Measurements from ENCODE around the gene SLC2A13.
A peak's percentile ranks its signal among the peaks of the same experiment; 100 is the strongest.
"Not testable (repeated sequence)": the region's sequence is repeated elsewhere in the genome, so short reads cannot be mapped to it uniquely, and the experiment has no call there.

The SLC2A13 gene

DNA sequence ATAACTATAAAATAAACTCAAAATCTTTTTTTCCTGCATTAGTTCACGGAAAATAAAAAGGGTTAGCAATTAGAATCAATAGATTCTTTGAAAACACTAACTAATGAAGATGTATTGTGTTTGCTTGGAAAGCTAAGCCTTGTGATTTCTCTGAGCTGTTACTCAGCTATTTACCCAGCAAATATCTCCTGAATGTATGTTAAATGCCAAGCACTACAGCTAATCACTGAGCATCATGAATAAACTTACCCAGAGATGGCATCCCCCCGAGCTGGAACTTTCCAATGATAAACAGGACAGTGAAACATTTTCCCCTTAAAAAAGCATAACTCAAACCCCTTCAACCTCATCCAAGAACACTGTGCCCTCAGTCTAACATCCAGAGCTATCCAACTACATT is 71.2 kb downstream of the SLC2A13 start:
- DNase-seq: peak; percentile 27

DNA sequence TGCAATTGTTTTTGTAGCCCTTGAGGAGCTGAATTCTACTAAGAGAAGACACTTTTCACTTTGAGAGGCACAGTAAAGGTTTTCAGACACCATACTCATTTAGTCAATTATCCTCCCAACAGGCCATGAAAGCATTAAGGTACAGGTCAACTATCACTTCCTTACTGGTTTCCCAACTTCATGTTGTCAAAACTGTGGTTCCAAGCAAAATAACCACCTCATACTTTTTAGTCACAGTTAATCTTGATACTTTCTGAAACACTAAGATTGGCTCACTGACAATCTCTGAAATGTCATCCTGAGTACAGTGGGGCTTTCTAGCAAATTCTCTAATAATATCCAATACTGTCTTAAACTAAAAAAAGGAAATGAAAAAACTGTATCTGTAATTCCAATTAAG is 71.7 kb downstream of the SLC2A13 start:
- DNase-seq: no peak

DNA sequence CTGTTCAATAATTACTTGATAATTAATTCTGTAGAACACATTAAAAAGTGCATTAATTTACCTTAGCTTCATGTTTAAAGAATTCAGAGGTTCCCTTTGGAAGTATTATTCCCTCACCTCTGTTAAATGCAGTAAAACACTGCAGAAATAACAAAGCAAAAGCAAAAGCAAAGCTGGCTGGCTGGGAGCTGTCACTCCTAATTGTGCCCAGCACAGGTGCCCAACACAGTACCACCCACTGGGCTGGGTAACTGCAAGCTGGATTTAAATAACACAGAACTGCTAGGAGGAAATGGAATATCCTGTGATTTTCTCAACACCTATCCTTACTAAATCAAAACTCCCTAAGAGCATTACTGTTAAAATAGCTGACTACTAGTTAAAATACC is 72.6 kb downstream of the SLC2A13 start:
- no peak for DNase-seq

DNA sequence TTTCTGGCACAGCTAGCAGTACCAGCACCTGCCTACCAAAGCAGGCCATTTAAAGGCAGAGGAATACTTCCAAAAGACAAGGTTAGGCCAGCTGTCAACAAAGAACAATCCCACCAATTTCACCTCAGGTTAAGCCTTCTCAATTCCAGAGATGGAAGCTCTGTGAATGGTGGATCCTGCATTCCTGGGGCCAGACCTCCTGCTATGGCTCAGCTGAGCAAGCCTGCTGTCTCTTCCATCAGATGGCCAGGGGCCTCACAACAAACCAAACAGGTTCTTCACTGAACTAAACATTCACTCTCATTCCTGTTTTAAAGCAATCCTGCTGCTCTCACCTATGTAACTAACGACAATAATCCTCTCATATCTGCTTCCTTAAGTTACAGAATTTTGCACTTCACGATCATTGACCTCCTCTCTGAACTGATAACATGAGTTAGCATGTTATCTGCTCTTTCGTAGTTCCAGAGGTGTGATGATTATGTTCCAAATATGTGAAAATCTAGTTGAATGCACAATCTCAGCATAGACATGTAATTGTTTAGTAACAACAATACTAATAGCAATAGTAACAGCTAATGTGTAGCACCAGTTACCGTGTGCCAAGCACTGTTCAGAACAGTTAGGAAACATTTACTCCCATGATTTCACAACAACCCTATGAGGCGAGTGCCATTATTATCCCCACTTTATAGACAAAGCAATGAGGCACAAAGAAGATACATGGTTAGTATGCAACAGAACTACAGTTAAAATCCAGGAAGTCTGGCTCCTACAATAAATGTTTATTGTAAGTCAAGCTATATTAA is 73.2 kb downstream of the SLC2A13 start:
- no peak for DNase-seq

DNA sequence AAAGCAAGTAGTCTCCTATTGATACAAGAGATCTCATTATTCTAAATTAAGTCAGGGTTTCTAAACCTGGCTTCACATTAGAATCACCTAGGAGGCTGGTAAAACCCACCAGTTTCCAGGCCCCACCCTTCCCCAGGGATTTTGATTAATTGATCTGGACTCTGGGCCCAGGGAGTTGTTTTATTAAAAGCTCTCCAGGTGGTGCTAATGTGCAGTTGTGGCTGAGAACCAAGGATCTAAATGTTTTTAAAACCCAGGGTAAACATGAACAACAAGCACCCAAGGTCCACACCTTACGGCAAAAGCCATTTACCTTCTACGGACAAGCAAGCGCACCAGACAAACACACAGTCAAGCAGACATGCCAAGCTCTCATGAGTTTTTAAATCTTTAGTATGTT is 73.9 kb downstream of the SLC2A13 start:
- no peak for DNase-seq

DNA sequence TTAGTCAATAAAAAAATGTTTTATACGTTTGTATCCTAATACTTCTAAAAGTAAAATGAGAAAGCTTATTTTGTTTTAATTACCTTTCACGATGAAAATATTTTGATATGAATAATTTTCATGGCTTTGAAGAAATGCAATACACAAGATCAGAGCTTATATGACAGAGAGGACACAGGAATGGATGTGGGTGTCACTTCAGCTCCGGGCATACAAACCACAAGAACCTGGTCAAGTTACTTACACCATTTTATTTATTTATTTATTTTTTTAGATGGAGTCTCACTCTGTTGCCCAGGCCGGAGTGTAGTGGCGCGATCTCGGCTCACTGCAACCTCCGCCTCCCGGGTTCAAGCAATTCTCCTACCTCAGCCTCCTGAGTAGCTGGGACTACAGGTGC is 74.9 kb downstream of the SLC2A13 start:
- not testable (repeated sequence) for DNase-seq

DNA sequence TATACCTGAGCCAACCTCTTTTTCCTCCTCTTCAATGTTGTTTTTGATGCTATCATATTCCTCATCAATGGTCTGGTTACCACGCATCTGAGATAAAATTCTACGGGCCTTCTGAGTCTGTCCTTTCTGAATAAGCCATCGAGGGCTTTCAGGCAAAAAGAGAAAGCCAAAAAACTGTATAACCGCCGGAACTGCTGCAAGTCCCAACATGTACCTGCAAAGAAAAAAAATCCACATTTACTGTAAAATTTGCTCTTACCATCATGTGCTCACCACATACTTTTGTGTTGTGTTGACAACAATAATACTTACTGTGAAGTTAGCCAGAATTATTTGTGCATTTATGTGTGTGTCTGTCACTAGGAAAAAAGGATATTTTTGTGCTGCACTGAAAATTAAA is 77.6 kb downstream of the SLC2A13 start:
- no peak for DNase-seq

DNA sequence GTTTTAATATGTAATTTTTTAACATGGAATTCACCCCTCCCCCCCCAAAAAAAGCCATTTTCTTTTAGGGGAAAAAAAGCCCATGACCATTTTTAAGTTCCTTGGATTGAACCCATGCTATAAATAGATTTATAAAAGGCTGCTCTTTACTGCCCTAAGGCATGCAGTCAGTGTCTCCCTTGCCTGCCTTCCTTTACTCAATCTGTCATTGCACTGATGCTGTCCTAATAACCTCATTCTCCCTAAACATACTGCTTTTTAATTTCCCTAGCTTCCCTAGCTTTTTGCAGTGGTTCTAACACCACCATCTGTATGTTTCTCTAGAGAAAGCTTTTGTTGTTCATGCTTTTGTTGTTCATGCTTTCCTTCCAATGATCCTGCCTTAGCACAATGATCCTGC is 83.0 kb downstream of the SLC2A13 start:
- DNase-seq: no peak

DNA sequence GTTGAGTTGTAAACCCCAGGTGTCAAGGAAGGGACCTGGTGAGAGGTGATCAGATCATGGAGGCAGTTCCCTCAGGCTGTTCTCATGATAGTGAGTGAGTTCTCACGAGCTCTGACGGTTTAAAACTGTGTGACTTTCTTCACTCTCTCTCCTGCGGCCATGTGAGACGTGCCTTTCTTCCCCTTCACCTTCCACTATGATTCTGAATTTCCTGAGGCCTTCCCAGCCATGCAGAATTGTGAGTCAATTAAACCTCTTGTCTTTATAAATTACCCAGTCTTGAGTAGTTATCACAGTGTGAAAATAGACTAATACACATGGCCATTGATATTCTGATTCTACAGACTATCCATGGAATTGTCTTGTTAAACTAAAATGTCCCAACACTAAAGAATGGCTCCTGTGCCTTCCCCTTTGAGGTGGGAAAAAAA is 85.6 kb downstream of the SLC2A13 start:
- DNase-seq: no peak

DNA sequence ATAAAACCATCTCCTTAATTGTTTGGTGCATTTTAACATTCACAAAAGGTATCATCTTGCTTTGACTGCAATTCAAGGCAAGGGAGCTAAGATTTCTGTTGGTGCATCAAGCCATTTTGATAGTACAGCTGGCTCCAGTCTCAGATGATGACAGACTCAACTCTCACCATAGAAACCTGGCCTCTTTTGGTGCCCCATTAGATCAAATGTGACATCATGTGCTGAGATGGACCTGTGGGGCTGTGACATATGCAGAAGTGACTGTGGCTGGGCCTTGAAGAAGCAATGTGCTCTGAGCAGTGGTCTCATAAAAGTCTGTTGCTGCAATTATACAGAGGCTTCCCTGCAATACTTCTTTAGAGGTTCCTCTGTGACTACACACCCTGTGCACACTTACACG is 88.4 kb downstream of the SLC2A13 start:
- no peak for DNase-seq

DNA sequence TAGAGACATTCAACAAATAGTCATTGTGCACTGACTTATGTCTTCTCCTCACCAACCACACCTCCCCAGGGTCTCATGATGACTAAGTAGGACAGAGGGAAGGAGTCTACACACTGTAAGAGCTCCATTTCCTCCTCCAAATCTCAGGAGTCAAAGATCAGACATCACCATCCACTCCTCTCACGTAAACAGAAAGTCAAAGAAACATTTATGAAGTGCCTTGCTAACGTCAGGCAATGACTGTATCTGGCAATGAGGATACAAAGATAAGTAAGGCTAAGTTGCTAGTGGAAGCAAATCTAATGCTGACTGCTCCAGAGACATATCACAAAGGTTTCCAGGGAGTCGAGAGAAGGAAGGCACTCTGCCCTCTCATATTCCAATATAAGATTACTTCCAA is 88.9 kb downstream of the SLC2A13 start:
- peak; percentile 51 for DNase-seq

DNA sequence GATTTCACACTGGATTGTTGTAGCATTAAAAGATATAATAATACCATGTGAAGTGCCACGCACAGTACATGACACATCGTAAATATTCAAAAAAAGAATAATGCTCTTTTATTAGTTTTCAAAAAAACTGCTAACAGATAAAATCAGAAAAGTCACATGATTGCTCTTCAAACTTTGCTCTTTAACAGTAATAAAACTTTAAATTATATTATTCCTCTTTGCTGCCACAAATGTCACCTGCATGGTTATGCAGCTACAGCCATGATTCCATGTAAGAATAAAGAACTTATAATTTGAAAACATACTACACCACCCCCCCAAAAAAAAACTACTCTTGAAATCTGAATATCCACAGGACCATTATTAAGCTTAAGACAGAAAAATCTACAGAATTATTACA is 90.0 kb downstream of the SLC2A13 start:
- DNase-seq: no peak

DNA sequence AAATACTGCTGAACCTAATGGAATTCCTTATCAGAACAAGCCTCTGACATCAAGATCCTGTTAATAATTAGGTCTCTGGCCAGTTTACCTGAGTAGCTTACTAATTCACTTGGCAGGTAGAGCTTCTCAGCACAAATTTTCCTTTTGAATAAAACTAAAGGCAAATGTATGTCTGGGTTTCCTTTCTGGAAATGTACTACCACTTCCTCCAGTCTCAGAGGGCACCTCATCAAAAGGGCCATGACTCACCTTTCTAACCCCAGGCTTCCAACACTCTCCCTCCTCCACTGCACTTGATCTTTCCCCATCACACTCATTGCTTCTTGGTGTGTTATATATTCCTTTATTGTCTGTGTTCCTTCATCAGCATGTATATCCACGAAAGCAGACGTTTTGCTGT is 90.5 kb downstream of the SLC2A13 start:
- no peak for DNase-seq

DNA sequence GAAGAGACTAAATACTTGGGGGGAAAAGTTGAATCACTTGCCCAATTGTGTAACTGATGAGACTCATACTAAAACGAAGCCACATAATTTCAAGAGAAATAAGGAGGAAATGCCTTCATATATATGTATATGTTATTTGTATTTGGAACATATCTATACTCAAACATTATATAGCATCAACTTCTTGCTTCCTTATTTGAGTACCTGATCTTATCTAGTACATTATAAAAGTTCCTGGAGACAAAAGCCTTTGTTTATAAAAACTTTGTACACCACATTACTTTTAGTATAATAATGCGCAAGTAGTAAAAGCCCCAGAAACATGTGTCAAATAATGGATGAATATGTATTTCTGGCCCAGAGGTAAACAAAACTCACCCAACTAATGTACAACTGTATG is 92.0 kb downstream of the SLC2A13 start:
- DNase-seq: no peak

DNA sequence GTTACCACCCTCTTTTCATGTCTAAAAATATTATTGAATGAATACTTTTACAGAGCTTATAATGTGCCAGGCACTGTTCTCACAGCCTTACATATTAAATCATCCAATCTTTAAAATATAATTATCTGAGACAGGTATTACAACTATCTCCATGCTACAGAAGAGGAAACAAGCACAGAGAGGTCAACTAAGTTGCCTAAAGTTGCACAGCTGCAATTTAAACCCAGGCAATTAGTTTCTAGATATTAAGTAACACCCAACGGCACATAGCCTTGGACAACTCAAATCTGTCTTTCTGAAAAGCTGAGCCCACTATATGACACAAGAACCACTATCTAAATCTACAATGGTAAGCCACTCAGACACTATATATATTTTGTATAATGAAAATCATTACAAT is 92.6 kb downstream of the SLC2A13 start:
- no peak for DNase-seq

DNA sequence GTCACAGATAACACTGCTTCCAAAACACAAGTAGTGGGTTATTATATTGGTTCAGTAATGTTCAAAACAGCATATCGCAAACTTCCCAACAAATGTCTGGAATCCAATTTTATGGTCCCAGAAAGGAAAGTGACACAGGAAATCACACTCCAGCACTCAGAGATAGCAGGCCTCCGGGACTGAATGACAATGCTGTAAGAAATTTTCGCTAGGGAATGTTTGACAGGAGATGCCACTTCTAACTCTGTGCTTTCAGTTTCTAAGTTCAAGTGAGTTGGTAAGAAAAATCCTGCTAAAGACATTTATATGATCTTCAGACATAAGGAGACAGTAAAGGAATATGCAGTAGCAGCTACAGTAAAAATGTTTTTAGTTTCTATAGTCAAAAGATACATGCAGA is 93.2 kb downstream of the SLC2A13 start:
- DNase-seq: no peak

DNA sequence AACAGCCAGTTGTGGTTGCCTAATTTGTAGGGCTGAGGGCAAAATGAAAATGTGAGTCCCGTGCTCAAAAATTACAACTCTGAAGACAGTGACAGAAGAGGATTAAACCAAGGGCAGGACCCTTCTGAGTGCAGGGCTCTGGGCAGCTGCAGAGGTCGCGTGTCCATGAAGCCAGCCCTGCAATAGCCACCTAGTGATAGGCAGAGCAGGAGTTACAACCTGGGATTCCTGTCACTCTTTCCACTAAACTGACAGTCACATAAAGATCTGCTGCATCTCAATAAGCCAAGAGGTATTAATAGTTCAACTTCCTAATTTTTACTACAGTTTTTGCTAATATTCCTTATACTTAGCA is 94.1 kb downstream of the SLC2A13 start:
- DNase-seq: no peak

DNA sequence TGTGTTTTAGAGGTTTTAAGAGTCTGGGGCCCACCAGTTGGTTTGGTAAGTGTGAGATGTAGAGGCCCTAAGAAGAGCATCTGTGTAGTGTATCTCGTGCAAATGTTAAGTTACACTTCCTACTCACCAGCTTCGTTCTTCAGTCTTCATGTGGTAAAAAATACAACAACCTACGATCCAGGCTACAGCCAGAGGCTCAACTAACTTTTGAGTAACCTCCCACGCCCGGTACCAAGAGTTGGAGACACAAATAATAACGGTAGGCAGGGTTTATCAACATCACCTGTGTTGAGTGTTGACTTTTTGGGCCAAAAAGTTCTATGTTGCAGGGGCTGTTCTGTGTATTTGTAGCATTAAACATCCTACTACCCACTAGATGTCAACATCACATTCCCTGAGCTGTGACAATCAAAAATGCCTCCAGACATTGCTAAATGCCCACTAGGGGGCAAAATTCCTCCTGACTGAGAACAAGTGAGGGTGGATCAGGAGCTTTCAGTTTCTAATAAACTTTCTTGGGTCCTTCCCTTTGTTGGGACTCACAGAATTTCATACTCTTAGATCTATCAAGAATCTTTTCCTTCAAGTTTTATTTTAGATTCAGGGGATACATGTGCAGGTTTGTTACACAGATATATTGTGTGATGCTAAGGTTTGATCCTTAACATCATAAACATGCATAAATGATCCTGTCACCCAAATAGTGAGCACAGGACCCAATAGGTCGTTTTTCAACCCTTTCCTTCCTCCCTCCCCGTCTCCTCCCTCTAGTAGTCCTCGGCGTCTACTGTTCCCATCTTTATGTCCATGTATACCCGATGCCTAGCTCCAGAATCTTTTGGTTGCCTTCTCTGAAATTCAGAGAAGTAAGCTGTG is 94.7 kb downstream of the SLC2A13 start:
- peak; percentile 67 for DNase-seq

DNA sequence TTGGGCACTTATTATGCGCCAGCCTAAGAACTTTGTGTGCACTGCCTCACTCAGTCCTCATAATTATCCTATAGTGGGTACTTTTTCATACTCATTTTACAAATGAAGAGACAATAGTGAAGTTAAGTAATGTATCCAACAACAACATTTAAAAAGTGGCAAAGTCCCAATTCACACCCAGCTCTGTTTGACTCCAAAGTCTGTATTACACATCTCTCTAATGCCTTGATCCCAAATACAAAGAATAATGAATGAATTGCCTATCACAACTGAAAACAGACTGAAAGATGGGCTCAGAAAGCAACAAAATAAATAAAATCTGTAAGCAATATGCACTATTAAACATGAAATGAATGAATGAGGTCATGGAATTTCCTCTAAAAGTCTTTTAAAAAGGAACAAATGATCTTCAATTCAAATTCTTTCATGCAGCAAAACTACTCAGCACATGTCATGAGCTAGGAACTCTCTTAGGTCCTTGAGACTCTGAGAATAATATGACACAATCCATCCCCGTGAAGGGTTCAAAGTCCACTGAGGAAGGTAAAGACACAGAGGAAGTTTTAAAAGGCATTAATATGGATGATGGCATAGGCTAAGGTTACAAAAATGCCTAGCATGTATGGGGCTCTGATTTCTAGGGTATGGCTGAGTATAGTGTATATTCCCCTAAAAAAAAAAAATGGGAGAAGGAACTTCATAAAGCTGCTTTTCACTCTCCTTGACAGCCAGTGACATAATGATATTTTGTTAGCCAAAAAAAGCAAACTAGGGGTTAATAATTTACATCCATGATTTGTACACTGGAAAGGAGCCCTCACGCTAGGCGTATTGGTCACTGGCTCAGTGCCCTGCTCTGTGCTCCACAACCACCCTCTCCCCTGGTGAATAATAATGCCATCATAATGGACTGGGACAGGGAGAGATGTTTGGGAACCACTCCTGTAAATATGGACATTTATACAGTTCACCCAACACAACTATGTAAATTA is 103.4 kb downstream of the SLC2A13 start:
- DNase-seq: no peak

DNA sequence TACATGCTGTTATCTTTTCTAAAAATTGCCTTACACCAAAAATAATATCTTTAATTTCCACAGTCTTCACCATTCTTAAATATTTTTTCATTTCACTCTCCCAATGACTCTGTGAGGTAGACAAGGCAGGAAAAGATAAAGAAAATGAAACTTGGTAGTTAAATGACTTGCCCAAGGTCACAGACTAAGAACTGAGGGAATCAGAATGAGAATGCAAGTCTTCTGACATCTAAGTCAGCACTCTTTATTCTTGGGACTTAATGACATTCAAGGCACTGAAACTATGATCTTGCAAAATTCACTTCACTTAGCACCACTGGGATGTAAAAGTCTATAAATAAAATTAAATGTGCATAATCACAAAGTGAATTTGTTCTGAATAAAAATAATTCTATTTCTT is 104.5 kb downstream of the SLC2A13 start:
- no peak for DNase-seq

DNA sequence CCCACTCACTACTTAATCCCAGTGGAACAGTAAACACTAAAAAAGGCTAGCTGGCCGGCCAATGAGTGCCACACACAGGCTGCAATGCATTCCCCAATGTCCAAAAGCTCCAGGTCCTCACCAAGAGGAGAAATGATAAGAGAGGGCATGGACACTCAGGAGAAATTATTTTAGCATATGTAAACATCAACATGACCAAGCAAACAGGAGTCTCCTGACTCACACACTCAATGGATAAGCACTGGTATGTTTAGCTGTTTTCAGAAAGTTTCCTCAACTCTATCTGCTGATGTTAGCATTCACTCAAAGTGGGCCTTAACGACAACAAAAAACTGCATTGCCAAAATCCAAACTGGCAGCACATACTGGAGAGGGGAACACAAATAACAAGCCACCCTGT is 105.0 kb downstream of the SLC2A13 start:
- DNase-seq: no peak

DNA sequence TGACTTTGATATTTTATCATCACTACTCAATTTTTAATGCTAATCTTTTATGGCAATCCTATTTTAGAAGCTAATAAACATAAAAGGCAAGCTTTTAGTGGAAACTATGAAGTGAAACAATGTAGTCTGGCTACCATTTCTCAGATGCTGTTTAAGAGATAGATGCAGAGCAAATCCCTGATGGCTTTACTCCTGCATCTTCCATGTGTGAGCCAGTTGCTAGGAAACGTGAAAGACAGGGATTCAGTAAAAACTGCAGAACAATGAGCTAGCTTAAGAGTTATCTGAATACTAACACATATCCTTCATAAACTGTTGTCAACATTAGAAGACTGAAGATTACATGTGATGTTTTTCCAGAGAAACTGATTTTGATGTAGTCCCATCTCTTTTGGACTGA is 112.6 kb downstream of the SLC2A13 start:
- DNase-seq: no peak
